Keratinocyte (primary cell): ENCODE results near the gene FRMD1.

Experiments used
- CTCF ChIP-seq, 3 experiments: IDR thresholded peaks in 1 of 3; conservative IDR thresholded peaks in 1 of 3; optimal IDR thresholded peaks in 1 of 3; 2 replicates in 2 of 3; 3 replicates in 1 of 3; pipeline versions ENCODE3 to v1.5.1; 2011; ENCODE audit warnings: low read length in 3 of 3, mild to moderate bottlenecking in 3 of 3, moderate library complexity in 2 of 3, control low read depth in 1 of 3, inconsistent platforms in 1 of 3; ENCODE audit not compliant: insufficient read depth in 2 of 3; ENCODE audit errors: extremely low read depth in 1 of 3
- EZH2 ChIP-seq: IDR thresholded peaks from one replicate; pipeline ENCODE4 v1.6.1; 2012; ENCODE audit warnings: inconsistent platforms, mild to moderate bottlenecking, low read length, moderate library complexity

- no peak for TF ChIP-seq CTCF (optimal IDR thresholded peaks at IDR 0.05 in 1 of 3, IDR thresholded peaks at IDR 0.05 in 1 of 3, conservative IDR thresholded peaks at IDR 0.05 in 1 of 3; ENCODE audit: extremely low read depth in 1 of 3, insufficient read depth in 2 of 3, low read length in 3 of 3)
- no peak for TF ChIP-seq EZH2
These were observed 18.2 kb upstream of the FRMD1 start for GRCh38 chr6:168097221-168097620.
